Measurements from ENCODE around the gene CFAP77.

- TF ChIP-seq CTCF (IDR thresholded peaks at IDR 0.05) (no peak), POLR2A (IDR thresholded peaks at IDR 0.05) (no peak), EP300 (IDR thresholded peaks at IDR 0.05) (no peak)
Measured at GRCh38 chr9:132609184-132609583, 199.2 kb downstream of the CFAP77 start.
